ENCODE measurements around the gene AP3S2. TPM values are rescaled to one million over a fixed set of nuclear protein-coding genes. Genes with fewer than 3 reads are reported as not detected.

Gene AP3S2
- polyA plus RNA-seq, 3 donors = 30.8 to 41.2 (median 32.4) TPM

GRCh38 chr15:89787944-89788343 is 105.8 kb downstream of the AP3S2 start:
- no peak for DNase-seq
- no peak overlapping the region for H3K27ac ChIP-seq (ENCODE audit: low read depth in 1 of 2, low read length in 2 of 2)
- no peak for TF ChIP-seq CTCF (IDR thresholded peaks at IDR 0.05)
- H3K4me1 Mint-ChIP-seq = peaks cover 3% of the 10 kb centered on the region
- peaks cover 0 to 7% of the 10 kb centered on the region in 2 donors for H3K4me1 ChIP-seq (ENCODE audit: control insufficient read depth in 1 of 2, insufficient read depth in 2 of 2, low read length in 2 of 2)
- no peak overlapping the region for H3K4me3 ChIP-seq (replicated peaks in 1 of 3; ENCODE audit: low read depth in 2 of 3, low read length in 3 of 3)
- H3K36me3 Mint-ChIP-seq = peaks cover 69 to 90% of the 10 kb centered on the region in 2 donors
- H3K9ac ChIP-seq (ENCODE audit: insufficient read depth, low read length, poor library complexity, severe bottlenecking) = no peak overlapping the region
- H3K4me3 Mint-ChIP-seq = no peak overlapping the region
- intact Hi-C loops (cut with micrococcal nuclease) = no loop called here
- H3K79me2 ChIP-seq (ENCODE audit: insufficient read depth, low read length) = no peaks in the 10 kb centered on the region
- H3K27me3 ChIP-seq (ENCODE audit: control insufficient read depth in 2 of 2, insufficient read depth in 2 of 2, low read length in 2 of 2) = no peaks in the 10 kb centered on the region
- H3K27ac Mint-ChIP-seq = no peak overlapping the region
- 100% methylated on average over 1 of the region's 3 CpGs for WGBS (ENCODE audit: insufficient coverage)
- peaks cover 73 to 89% of the 10 kb centered on the region in 2 donors for H3K36me3 ChIP-seq (replicated peaks in 1 of 2; ENCODE audit: control insufficient read depth in 1 of 2, insufficient read depth in 2 of 2, low read length in 2 of 2)
- peaks cover 0 to 6% (median 0%) of the 10 kb centered on the region in 3 donors for H3K27me3 Mint-ChIP-seq (ENCODE audit: low read depth in 3 of 3)
- no peak overlapping the region for H3K4me2 ChIP-seq (replicated peaks; ENCODE audit: extremely low read depth, low read length, poor library complexity, severe bottlenecking)
- no peak overlapping the region for H2AFZ ChIP-seq (ENCODE audit: insufficient read depth, low read depth, low read length, poor library complexity, severe bottlenecking)
- H4K20me1 ChIP-seq (ENCODE audit: insufficient read depth, low read length) = peaks cover 85% of the 10 kb centered on the region
- H3K9me3 Mint-ChIP-seq = peaks cover 0 to 14% (median 9%) of the 10 kb centered on the region in 7 donors
- peaks cover 0 to 6% of the 10 kb centered on the region in 2 donors for H3K9me3 ChIP-seq (replicated peaks in 1 of 2; ENCODE audit: control insufficient read depth in 1 of 2, insufficient read depth in 1 of 2, low read length in 2 of 2)

DNA sequence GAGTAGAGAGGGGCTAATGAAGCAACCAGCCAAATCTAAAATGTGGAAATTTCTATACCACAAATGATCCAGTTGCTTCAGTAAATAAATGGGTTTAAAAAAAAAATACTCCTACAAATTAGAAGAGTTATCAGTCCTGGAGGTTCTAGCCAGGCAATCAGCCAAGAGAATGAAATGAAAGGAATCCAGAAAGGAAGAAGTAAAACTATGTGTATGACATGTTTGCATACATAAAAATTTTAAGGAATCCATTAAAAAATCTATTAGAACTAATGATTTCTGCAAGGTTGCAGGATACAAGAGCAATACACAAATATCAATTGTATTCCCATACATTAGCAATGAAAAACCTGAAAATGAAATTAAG is 108.0 kb downstream of the AP3S2 start:
- H3K27me3 Mint-ChIP-seq (ENCODE audit: low read depth in 3 of 3) = peaks cover 0 to 9% (median 0%) of the 10 kb centered on the region in 3 donors
- intact Hi-C loops (cut with micrococcal nuclease) = no loop called here
- DNase-seq = no peak
- H3K4me3 ChIP-seq (replicated peaks in 1 of 3; ENCODE audit: low read depth in 2 of 3, low read length in 3 of 3) = no peak overlapping the region
- no peak overlapping the region for H3K9ac ChIP-seq (ENCODE audit: insufficient read depth, low read length, poor library complexity, severe bottlenecking)
- no peak overlapping the region for H3K4me3 Mint-ChIP-seq
- peaks cover 51 to 68% of the 10 kb centered on the region in 2 donors for H3K36me3 ChIP-seq (replicated peaks in 1 of 2; ENCODE audit: control insufficient read depth in 1 of 2, insufficient read depth in 2 of 2, low read length in 2 of 2)
- peaks cover 24% of the 10 kb centered on the region for H3K4me1 Mint-ChIP-seq
- H3K27ac Mint-ChIP-seq = no peak overlapping the region
- no peak overlapping the region for H3K4me2 ChIP-seq (replicated peaks; ENCODE audit: extremely low read depth, low read length, poor library complexity, severe bottlenecking)
- no peak overlapping the region for H3K27ac ChIP-seq (ENCODE audit: low read depth in 1 of 2, low read length in 2 of 2)
- H4K20me1 ChIP-seq (ENCODE audit: insufficient read depth, low read length) = peaks cover 63% of the 10 kb centered on the region
- H3K79me2 ChIP-seq (ENCODE audit: insufficient read depth, low read length) = no peaks in the 10 kb centered on the region
- no peaks in the 10 kb centered on the region for H3K27me3 ChIP-seq (ENCODE audit: control insufficient read depth in 2 of 2, insufficient read depth in 2 of 2, low read length in 2 of 2)
- H3K36me3 Mint-ChIP-seq = peaks cover 49 to 68% of the 10 kb centered on the region in 2 donors
- H3K9me3 Mint-ChIP-seq = peaks cover 0 to 13% (median 9%) of the 10 kb centered on the region in 7 donors
- H3K9me3 ChIP-seq (replicated peaks in 1 of 2; ENCODE audit: control insufficient read depth in 1 of 2, insufficient read depth in 1 of 2, low read length in 2 of 2) = peaks cover 0 to 6% of the 10 kb centered on the region in 2 donors
- peaks cover 18 to 29% of the 10 kb centered on the region in 2 donors for H3K4me1 ChIP-seq (ENCODE audit: control insufficient read depth in 1 of 2, insufficient read depth in 2 of 2, low read length in 2 of 2)
- H2AFZ ChIP-seq (ENCODE audit: insufficient read depth, low read depth, low read length, poor library complexity, severe bottlenecking) = no peak overlapping the region
- TF ChIP-seq CTCF (IDR thresholded peaks at IDR 0.05) = no peak
